A549 (cell line): ENCODE results near the gene HTR6. TPM values are rescaled to one million over a fixed set of nuclear protein-coding genes. Genes with fewer than 3 reads are reported as not detected.

Experiments used
- ATAC-seq, 2 experiments: fragments of 200-7000 bp in 1 of 2; fragments of >200 bp in 1 of 2; cut with Nextera tagmentation in 1 of 2; cut with Tn5 transposase in 1 of 2; 3 replicates each; pipeline versions ENCODE4 v1.8.0 to v1.9.1; 2018 to 2020; ENCODE audit warnings: mild to moderate bottlenecking in 1 of 2, moderate library complexity in 1 of 2
- CTCF ChIA-PET: fragments of 300-600 bp; sonication (Branson Sonifier 250); formaldehyde crosslinking; extraction: SDS; loops from one replicate; lab custom pipeline; 2021; ENCODE audit warnings: antibody characterized with exemption, inconsistent platforms; lab: Yijun Ruan, JAX
- POLR2A ChIA-PET: fragments of 350-600 bp; formaldehyde crosslinking; extraction: SDS; loops from one replicate; lab custom pipeline; 2021; ENCODE audit warnings: antibody characterized with exemption, inconsistent platforms; lab: Yijun Ruan, JAX
- DNase-seq, 2 experiments: peaks; one replicate each; pipeline versions ENCODE4 v3.0.0 to v3.0.0-alpha.2; 2011 to 2016; ENCODE audit warnings: low read depth in 1 of 2, low spot score in 1 of 2
- FAIRE-seq: peaks from 2 replicates; lab custom pipeline; 2011; peaks lifted over from hg19 to GRCh38; lab: Jason Lieb, UNC
- H3K27ac ChIP-seq, 2 experiments: fragments of >200 bp; sonication (Bioruptor Twin); formaldehyde crosslinking; 3 replicates each; pipeline ENCODE4 v1.5.1; 2016 to 2017
- H3K4me1 ChIP-seq: fragments of >200 bp; sonication (Bioruptor Twin); formaldehyde crosslinking; 3 replicates; pipeline ENCODE4 v1.6.1; 2016
- H3K4me2 ChIP-seq: fragments of >200 bp; sonication (Bioruptor Twin); formaldehyde crosslinking; 3 replicates; pipeline ENCODE4 v1.6.1; 2016
- H3K4me3 ChIP-seq: fragments of >200 bp; sonication (Bioruptor Twin); formaldehyde crosslinking; 3 replicates; pipeline ENCODE4 v1.5.1; 2016
- H3K9me3 ChIP-seq: fragments of >200 bp; sonication (Bioruptor Twin); formaldehyde crosslinking; 3 replicates; pipeline ENCODE4 v1.6.1; 2016
- ATOH8 ChIP-seq: fragments of 250-450 bp; sonication (Bioruptor Pico); IDR thresholded peaks from 2 replicates; pipeline ENCODE4 v1.5.0; 2020; ENCODE audit warnings: low read depth, mild to moderate bottlenecking, moderate library complexity
- BHLHE40 ChIP-seq: IDR thresholded peaks from 2 replicates; pipeline ENCODE4 v1.6.1; 2012; ENCODE audit warnings: low read depth, low read length, inconsistent platforms
- CBX2 ChIP-seq: fragments of 200-600 bp; sonication (generic); IDR thresholded peaks from 2 replicates; pipeline ENCODE4 v1.6.1; 2016; ENCODE audit warnings: low read depth, mild to moderate bottlenecking, borderline replicate concordance
- CBX8 ChIP-seq: fragments of 200-600 bp; sonication (generic); IDR thresholded peaks from 2 replicates; pipeline ENCODE4 v1.6.1; 2016
- CEBPB ChIP-seq, 2 experiments: fragments of >200 bp in 1 of 2; sonication (Bioruptor Twin) in 1 of 2; formaldehyde crosslinking in 1 of 2; IDR thresholded peaks; 2 replicates each; pipeline ENCODE4 v1.6.1; 2012 to 2016
- CHD4 ChIP-seq: fragments of 200-600 bp; sonication (generic); IDR thresholded peaks from 2 replicates; pipeline ENCODE4 v1.6.1; 2016; ENCODE audit warnings: antibody characterized with exemption, mild to moderate bottlenecking, borderline replicate concordance
- FOSB ChIP-seq: fragments of 250-450 bp; sonication (Bioruptor Pico); IDR thresholded peaks from 2 replicates; pipeline ENCODE4 v1.5.0; 2020; ENCODE audit warnings: mild to moderate bottlenecking, moderate library complexity
- FOXS1 ChIP-seq: fragments of 250-450 bp; sonication (Bioruptor Pico); IDR thresholded peaks from 2 replicates; pipeline ENCODE4 v1.5.0; 2020; ENCODE audit warnings: mild to moderate bottlenecking, moderate library complexity
- HEYL ChIP-seq: fragments of 250-450 bp; sonication (Bioruptor Pico); IDR thresholded peaks from 2 replicates; pipeline ENCODE4 v1.8.0; 2021; ENCODE audit warnings: mild to moderate bottlenecking, moderate library complexity
- HOXB5 ChIP-seq: fragments of 250-450 bp; sonication (Bioruptor Pico); IDR thresholded peaks from 2 replicates; pipeline ENCODE4 v1.5.0; 2020; ENCODE audit warnings: mild to moderate bottlenecking, moderate library complexity
- KDM5A ChIP-seq: fragments of 200-600 bp; sonication (generic); IDR thresholded peaks from 2 replicates; pipeline ENCODE4 v1.6.1; 2016; ENCODE audit warnings: antibody characterized with exemption, mild to moderate bottlenecking
- MAFK ChIP-seq: fragments of 450-650 bp; IDR thresholded peaks from 2 replicates; pipeline ENCODE4 v1.6.1; 2014; ENCODE audit not compliant: partially characterized antibody
- MYC ChIP-seq: IDR thresholded peaks from 2 replicates; pipeline ENCODE4 v1.6.1; 2012; ENCODE audit warnings: mild to moderate bottlenecking, inconsistent platforms, low read length, improper control_type of control experiment, borderline replicate concordance
- NR3C1 ChIP-seq: fragments of >200 bp; sonication (Bioruptor Twin); formaldehyde crosslinking; IDR thresholded peaks from 3 replicates; pipeline ENCODE4 v1.6.1; 2017
- RARB ChIP-seq: fragments of 250-450 bp; sonication (Bioruptor Pico); IDR thresholded peaks from 2 replicates; pipeline ENCODE4 v1.8.0; 2021; ENCODE audit warnings: mild to moderate bottlenecking, moderate library complexity
- REST ChIP-seq: fragments of 200-600 bp; sonication (generic); IDR thresholded peaks from 2 replicates; pipeline ENCODE4 v1.6.1; 2016; ENCODE audit warnings: antibody characterized with exemption, mild to moderate bottlenecking, moderate library complexity
- SMC3 ChIP-seq: fragments of >200 bp; sonication (Bioruptor Twin); formaldehyde crosslinking; IDR thresholded peaks from 3 replicates; pipeline ENCODE4 v1.6.1; 2018; ENCODE audit warnings: inconsistent platforms
- TP53 ChIP-seq: fragments of 250-450 bp; sonication (Bioruptor Pico); IDR thresholded peaks from 2 replicates; pipeline ENCODE4 v1.5.0; 2021; ENCODE audit warnings: mild to moderate bottlenecking, moderate library complexity
- WGBS: methylation state at CpG from one replicate; pipeline ENCODE4 v1.1.6; 2017; ENCODE audit errors: missing lambda C conversion rate; 5-methylcytosine and 5-hydroxymethylcytosine counted together
- polyA plus RNA-seq, 4 experiments: library from polyadenylated mRNA; depleted of rRNA in 3 of 4; stranded (reverse); fragments of >200 nt; fragmentation: RNase III in 1 of 4; extraction: RNeasy Plus Mini Kit Qiagen cat#74134 plus additional on column Dnase treatment in 1 of 4; gene quantifications; 2 replicates in 3 of 4; 3 replicates in 1 of 4; pipeline ENCODE4 v1.2.3, GENCODE V29; 2011 to 2017
- TF ChIP-seq, protein P1 (sequence below): IDR thresholded peaks from 2 replicates; pipeline ENCODE4 v1.6.1; 2012
- TF ChIP-seq, protein P2 (sequence below): IDR thresholded peaks from 2 replicates; pipeline ENCODE4 v1.6.1; 2012

Gene HTR6
- polyA plus RNA-seq, 2 of the 4 experiments (the other 2 are of a cell fraction) = 0.21 TPM; not detected in 1

- no peak for ATAC-seq
- DNase-seq = no peak
- ChIA-PET CTCF (interaction anchor here (0.9 to 1.5 kb wide), 2 partner anchors 35 to 37 kb away, joined by 4 to 6 read pairs; no protein-coding TSS in a partner anchor), POLR2A (no interaction called here)
- Histone ChIP-seq H3K4me2 (no peak overlapping the region), H3K4me1 (no peaks in the 10 kb centered on the region), H3K9me3 (no peaks in the 10 kb centered on the region), H3K4me3 (no peak overlapping the region), H3K27ac (no peak overlapping the region)
- no peak for TF ChIP-seq KDM5A
- TF ChIP-seq MYC = no peak
- no peak for TF ChIP-seq CHD4
- no peak for TF ChIP-seq HEYL (CRISPR knock-in tag)
- TF ChIP-seq MAFK = no peak
- TF ChIP-seq TP53 = no peak
- no peak for TF ChIP-seq NR3C1
- TF ChIP-seq RARB (CRISPR knock-in tag) = no peak
- TF ChIP-seq CBX8 = no peak
- TF ChIP-seq, protein P1, sequence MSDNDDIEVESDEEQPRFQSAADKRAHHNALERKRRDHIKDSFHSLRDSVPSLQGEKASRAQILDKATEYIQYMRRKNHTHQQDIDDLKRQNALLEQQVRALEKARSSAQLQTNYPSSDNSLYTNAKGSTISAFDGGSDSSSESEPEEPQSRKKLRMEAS = no peak
- FAIRE-seq = no peak
- 93% methylated on average over 8 of the region's 8 CpGs for WGBS
Measured at GRCh38 chr1:19696820-19697219, 32.1 kb downstream of the HTR6 start.

- WGBS = 79% methylated on average over 3 of the region's 4 CpGs
- Histone ChIP-seq H3K4me1 (no peaks in the 10 kb centered on the region), H3K9me3 (no peaks in the 10 kb centered on the region), H3K4me2 (no peak overlapping the region), H3K27ac (no peak overlapping the region), H3K4me3 (no peak overlapping the region)
- DNase-seq = no peak
- ATAC-seq = no peak
- no peak for FAIRE-seq
- POLR2A ChIA-PET = no interaction called here
- CTCF ChIA-PET = interaction anchor here (1.4 kb wide), 1 partner anchor 36 kb away, joined by 4 read pairs; no protein-coding TSS in a partner anchor
- no peak for TF ChIP-seq BHLHE40
- no peak for TF ChIP-seq FOSB (CRISPR knock-in tag)
- TF ChIP-seq HOXB5 (CRISPR knock-in tag) = no peak
Measured at GRCh38 chr1:19698181-19698580, 33.5 kb downstream of the HTR6 start.

DNA sequence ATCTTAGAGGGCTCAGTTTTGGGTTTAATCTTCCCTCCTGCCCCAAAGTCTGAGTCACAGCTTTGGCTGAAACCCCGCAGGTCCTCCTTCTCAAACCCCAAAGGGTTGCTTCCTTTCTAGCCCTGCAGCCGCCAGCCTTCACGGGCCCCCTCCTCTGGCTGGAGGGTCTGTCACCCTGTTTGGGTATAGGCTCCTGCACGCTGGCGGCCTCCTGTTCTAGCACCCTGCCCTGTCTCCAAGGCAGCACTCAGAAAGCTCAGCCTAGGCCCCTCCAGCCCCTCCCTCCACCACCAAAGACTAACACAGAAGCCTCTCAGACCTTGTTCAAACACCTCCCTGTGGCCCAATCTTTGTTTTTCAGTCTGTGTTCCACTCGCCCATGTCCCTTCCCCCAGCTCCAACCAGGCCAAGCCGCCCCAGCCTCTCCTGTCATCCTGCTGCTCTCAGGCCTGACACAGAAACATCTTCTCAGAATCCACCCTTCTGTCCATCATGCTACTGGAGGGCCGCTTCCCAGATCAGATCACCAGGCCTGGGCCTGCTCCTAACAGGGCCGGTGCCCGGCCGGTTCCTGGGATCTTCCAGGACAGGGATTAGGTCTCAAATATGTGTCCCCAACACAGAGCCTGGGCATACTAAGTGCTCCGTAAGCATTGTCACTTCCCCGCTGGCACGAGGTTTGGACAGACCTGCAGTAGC is 35.6 kb downstream of the HTR6 start:
- POLR2A ChIA-PET = no interaction called here
- TF ChIP-seq CEBPB (IDR thresholded peaks at IDR 0.05) (no peak), REST (no peak), SMC3 (no peak), MYC (no peak), CBX2 (no peak), ATOH8 (CRISPR knock-in tag) (no peak), HOXB5 (CRISPR knock-in tag) (no peak), FOXS1 (CRISPR knock-in tag) (no peak)
- TF ChIP-seq, protein P2, sequence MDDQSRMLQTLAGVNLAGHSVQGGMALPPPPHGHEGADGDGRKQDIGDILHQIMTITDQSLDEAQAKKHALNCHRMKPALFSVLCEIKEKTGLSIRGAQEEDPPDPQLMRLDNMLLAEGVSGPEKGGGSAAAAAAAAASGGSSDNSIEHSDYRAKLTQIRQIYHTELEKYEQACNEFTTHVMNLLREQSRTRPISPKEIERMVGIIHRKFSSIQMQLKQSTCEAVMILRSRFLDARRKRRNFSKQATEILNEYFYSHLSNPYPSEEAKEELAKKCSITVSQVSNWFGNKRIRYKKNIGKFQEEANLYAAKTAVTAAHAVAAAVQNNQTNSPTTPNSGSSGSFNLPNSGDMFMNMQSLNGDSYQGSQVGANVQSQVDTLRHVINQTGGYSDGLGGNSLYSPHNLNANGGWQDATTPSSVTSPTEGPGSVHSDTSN = no peak
- WGBS = 90% methylated on average over 11 of the region's 14 CpGs
- CTCF ChIA-PET = interaction anchor here (0.6 to 2.0 kb wide), 3 partner anchors 9 to 54 kb away, joined by 3 to 4 read pairs (median 3); no protein-coding TSS in a partner anchor
- ATAC-seq = no peak
- Histone ChIP-seq H3K4me2 (no peak overlapping the region), H3K4me3 (no peak overlapping the region), H3K27ac (no peak overlapping the region), H3K4me1 (no peaks in the 10 kb centered on the region), H3K9me3 (no peaks in the 10 kb centered on the region)
- no peak for DNase-seq
- FAIRE-seq = no peak
